Lower leg skin (tissue), 3 donors: ENCODE measurements around the gene ASTL.

Experiments used
- CTCF ChIP-seq, 3 donors: fragments of 450-650 bp; IDR thresholded peaks; one replicate each; pipeline ENCODE4 v1.5.1; 2016; ENCODE audit warnings: antibody characterized with exemption in 3 of 3, mild to moderate bottlenecking in 3 of 3, moderate library complexity in 2 of 3
- POLR2A ChIP-seq, 2 donors: fragments of 450-650 bp; IDR thresholded peaks; one replicate each; pipeline ENCODE4 v1.6.1; 2016 to 2017; ENCODE audit warnings: antibody characterized with exemption in 2 of 2, mild to moderate bottlenecking in 1 of 2, moderate library complexity in 1 of 2

DNA sequence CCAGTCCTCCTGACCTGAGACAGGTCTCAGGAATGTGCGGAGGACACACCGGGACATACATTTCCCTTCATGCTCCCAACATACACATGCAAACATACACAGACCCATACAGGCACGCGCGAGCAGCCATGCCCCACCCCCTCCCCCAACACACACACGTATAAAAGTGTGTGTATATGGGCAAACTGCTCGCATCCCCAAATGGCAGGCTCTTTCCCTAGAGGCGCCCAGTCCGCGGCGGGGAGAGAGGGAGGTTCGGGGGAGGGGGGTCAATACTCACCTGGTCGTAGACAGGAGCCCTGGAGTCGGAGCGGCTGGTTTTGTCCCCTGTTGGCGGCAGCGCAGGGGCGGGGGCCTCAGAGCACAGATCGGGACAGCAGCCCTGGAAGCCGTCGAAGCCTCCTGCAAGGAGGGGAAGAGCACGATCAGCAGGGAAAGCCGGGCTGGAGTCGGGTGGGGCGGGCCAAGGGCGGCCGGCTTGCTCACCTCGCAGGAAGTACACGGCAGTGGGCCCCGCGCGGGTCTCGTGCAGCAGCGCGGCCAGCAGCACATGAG lies 6.3 kb upstream of the ASTL start:
- TF ChIP-seq CTCF (IDR thresholded peaks at IDR 0.05) (no peak), POLR2A (IDR thresholded peaks at IDR 0.05) (no peak)
